NB4 (cell line): Measurements from ENCODE around the gene UPF1.

Experiments used
- CTCF ChIP-seq: IDR thresholded peaks from one replicate; pipeline ENCODE4 v1.5.1; 2012; ENCODE audit warnings: low read depth, low read length
- MAX ChIP-seq: IDR thresholded peaks from 2 replicates; pipeline ENCODE4 v1.6.1; 2011; ENCODE audit warnings: low read depth, low read length
- POLR2A ChIP-seq: IDR thresholded peaks from 2 replicates; pipeline ENCODE4 v1.6.1; 2011; ENCODE audit warnings: mild to moderate bottlenecking; ENCODE audit not compliant: insufficient read length; ENCODE audit errors: extremely low read depth

- TF ChIP-seq POLR2A (no peak), CTCF (no peak), MAX (no peak)
Observed at GRCh38 chr19:18879579-18880373, 48.0 kb downstream of the UPF1 start.
